ENCODE results near the gene SSMEM1.

Gene SSMEM1, protein sequence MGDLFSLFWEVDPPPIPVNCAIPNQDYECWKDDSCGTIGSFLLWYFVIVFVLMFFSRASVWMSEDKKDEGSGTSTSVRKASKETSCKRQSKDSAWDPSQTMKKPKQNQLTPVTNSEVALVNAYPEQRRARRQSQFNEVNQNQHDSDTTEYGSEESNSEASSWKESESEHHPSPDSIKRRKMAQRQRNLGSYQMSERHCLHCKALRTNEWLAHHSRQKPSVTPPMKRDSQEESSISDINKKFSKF

DNA sequence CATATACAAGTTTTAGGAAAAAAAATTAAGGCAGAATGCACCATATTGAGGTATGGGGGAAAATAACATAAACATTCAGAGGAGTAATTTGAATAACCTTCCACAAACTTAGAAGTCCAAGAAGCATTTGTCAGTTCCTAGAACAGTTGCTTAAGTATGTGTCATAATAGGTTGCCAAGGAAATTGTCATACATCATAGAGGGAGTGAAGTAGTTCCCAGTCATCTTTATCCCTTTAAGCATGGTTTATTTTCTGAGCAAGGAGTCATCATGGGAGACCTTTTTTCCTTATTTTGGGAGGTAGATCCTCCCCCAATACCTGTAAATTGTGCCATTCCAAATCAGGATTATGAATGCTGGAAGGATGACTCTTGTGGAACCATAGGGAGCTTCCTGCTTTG lies at the start of gene SSMEM1:
Gene SSMEM1, plus strand, starts transcription at position 219 of the 400 bp plus-strand sequence. Its CDS starts 51 bp downstream, at position 270.
- H3K4me2 ChIP-seq: no peak within 1 kb of the TSS
- H3K27ac ChIP-seq: no peak within 1 kb of the TSS
- H3K9me3 ChIP-seq (replicated peaks in 1 of 11): no peaks in the 10 kb centered on the region
- no peaks in the 10 kb centered on the region for H3K27me3 ChIP-seq
- H3K9ac ChIP-seq: no peak within 1 kb of the TSS
- H3K36me3 ChIP-seq: peaks cover 7 to 14% (median 12%) of the 10 kb centered on the region in 11 experiments; a peak in 21 of 22 replicates
- no peaks in the 10 kb centered on the region for H4K20me1 ChIP-seq
- H3K4me3 ChIP-seq: no peak within 1 kb of the TSS
- H3K4me1 ChIP-seq: peaks cover 8 to 19% (median 13%) of the 10 kb centered on the region in 10 experiments
- no peak for TF ChIP-seq Cebpa-rat (IDR thresholded peaks at IDR 0.05)

DNA sequence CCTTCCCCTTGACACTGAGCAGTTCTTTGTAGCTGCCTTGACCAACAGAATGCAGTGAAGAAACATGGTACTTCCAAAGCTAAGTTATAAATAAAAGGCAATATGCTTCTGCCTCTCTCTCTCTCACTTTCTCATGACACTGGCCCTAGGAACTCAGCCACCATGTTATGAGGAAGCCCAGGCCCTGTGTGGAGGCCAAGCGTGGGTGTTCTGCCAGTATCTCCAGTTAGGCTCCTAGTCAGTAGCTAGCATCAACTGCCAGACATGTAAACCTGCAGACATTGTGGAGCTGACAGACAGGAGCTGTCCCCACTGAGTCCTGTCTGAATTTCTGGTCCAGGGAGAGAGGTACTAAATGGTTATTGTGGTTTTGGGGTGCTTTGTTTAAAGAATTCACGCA lies 47.6 kb upstream of the SSMEM1 start:
- no peak overlapping the region for H3K4me3 ChIP-seq
- H3K4me1 ChIP-seq: peaks cover 0 to 2% (median 0%) of the 10 kb centered on the region in 10 experiments; a peak in 6 of 20 replicates
- H3K36me3 ChIP-seq: peaks cover 40 to 60% (median 48%) of the 10 kb centered on the region in 11 experiments
- H3K27ac ChIP-seq: no peak overlapping the region
- peaks cover under 1 to 7% (median 3%) of the 10 kb centered on the region in 11 experiments; a peak in 17 of 22 replicates for H3K27me3 ChIP-seq
- no peak for TF ChIP-seq Cebpa-rat (IDR thresholded peaks at IDR 0.05)
- peaks cover 6 to 24% (median 11%) of the 10 kb centered on the region in 11 experiments; a peak in 21 of 22 replicates for H3K9me3 ChIP-seq (replicated peaks in 1 of 11)
- no peak overlapping the region for H3K4me2 ChIP-seq
- H3K9ac ChIP-seq: no peak overlapping the region
- H4K20me1 ChIP-seq: peaks cover 0 to 10% (median 0%) of the 10 kb centered on the region in 11 experiments; a peak in 9 of 22 replicates

DNA sequence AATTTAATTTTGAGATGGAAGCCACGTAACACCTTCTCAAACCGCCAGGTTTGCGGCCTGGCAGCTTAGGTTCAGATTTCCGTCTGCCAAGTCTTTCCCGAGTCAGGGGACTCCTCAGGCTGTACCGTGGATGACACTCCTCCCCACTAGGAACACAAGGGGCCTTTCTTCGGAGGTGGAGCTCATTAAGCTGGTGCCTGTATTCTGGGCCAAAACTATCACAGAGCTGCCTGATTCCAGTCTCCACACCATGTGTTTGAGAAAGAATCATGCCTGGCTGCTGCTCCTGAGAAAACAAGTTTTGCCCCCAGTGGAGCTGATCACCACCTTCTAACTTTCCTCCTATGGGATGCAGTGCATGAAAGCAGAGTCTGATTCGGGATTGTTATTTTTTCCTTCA lies 47.2 kb upstream of the SSMEM1 start:
- no peaks in the 10 kb centered on the region for H3K4me1 ChIP-seq
- H3K9ac ChIP-seq: no peak overlapping the region
- H3K36me3 ChIP-seq: peaks cover 43 to 64% (median 52%) of the 10 kb centered on the region in 11 experiments
- peaks cover 0 to 3% (median 0%) of the 10 kb centered on the region in 11 experiments; a peak in 3 of 22 replicates for H3K27me3 ChIP-seq
- H3K4me3 ChIP-seq: no peak overlapping the region
- no peak for TF ChIP-seq Cebpa-rat (IDR thresholded peaks at IDR 0.05)
- H3K27ac ChIP-seq: no peak overlapping the region
- H3K4me2 ChIP-seq: no peak overlapping the region
- H4K20me1 ChIP-seq: peaks cover 0 to 9% (median 0%) of the 10 kb centered on the region in 11 experiments; a peak in 3 of 22 replicates
- peaks cover 6 to 24% (median 10%) of the 10 kb centered on the region in 11 experiments; a peak in 21 of 22 replicates for H3K9me3 ChIP-seq (replicated peaks in 1 of 11)

DNA sequence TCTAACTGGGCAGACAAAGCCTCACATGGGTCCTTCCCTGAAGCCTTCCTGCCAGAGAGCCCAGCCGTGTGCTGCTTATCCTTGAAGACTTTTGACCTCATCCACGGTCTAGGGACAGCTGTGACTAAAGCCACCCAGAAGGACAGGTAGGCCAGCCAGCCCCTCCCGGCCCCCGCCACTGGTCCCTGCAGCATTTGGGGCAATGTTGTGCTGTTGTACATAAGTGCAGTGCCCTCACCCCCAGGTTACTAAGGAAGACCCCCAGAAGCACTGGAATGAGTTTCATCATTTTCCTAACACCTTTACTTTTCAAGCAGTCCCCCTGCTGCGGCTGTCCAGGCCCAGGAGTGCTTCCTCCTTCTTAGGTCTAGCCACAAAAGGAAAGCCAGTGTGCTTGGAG lies 45.5 kb upstream of the SSMEM1 start:
- peaks cover 0 to 9% (median 0%) of the 10 kb centered on the region in 11 experiments; a peak in 2 of 22 replicates for H3K9me3 ChIP-seq (replicated peaks in 1 of 11)
- H3K4me2 ChIP-seq: no peak overlapping the region
- no peaks in the 10 kb centered on the region for H3K4me1 ChIP-seq
- peaks cover 0 to 9% (median 0%) of the 10 kb centered on the region in 11 experiments; a peak in 3 of 22 replicates for H4K20me1 ChIP-seq
- H3K36me3 ChIP-seq: peaks cover 49 to 82% (median 61%) of the 10 kb centered on the region in 11 experiments
- TF ChIP-seq Cebpa-rat (IDR thresholded peaks at IDR 0.05): no peak
- no peaks in the 10 kb centered on the region for H3K27me3 ChIP-seq
- no peak overlapping the region for H3K9ac ChIP-seq
- no peak overlapping the region for H3K4me3 ChIP-seq
- no peak overlapping the region for H3K27ac ChIP-seq

DNA sequence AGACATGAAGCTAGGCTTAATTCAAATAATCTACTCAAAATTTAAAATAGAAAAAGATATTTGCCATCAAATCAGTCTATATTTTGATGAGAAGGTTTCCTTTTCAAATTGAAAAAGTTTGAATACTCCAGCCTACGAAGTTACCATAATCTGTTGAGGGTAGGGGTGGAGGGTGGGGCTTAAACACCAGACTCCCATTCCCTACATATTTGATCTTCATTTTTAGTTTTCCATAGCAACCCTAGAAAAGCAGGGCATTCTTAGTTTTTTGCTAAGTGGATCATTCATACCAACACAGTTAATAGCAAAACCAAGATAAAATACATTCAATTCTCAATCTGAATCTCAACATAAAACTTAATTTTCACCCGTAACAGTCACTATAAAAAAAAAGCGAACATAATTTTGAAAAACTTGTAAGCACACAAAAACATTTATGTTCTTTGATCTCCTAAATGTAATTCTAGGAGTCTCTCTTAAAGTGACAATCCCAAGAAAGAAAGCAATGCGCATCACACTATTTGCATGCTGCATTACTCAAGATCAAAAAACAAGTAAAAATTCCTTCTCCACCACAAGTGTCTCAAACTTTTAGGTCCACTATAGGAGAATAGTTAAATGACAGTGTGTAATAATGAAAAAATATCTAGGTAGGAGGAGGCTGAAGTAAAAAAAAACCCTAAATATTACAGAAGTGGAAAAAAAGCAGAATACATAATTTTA lies 33.3 kb upstream of the SSMEM1 start:
- no peak overlapping the region for H3K9ac ChIP-seq
- H3K27ac ChIP-seq: no peak overlapping the region
- no peak overlapping the region for H3K4me2 ChIP-seq
- no peaks in the 10 kb centered on the region for H3K27me3 ChIP-seq
- no peak overlapping the region for H3K4me3 ChIP-seq
- no peaks in the 10 kb centered on the region for H3K9me3 ChIP-seq (replicated peaks in 1 of 11)
- no peaks in the 10 kb centered on the region for H3K4me1 ChIP-seq
- TF ChIP-seq Cebpa-rat (IDR thresholded peaks at IDR 0.05): no peak
- no peaks in the 10 kb centered on the region; a peak in 1 of 22 replicates for H4K20me1 ChIP-seq
- H3K36me3 ChIP-seq: peaks cover 52 to 99% (median 76%) of the 10 kb centered on the region in 11 experiments

DNA sequence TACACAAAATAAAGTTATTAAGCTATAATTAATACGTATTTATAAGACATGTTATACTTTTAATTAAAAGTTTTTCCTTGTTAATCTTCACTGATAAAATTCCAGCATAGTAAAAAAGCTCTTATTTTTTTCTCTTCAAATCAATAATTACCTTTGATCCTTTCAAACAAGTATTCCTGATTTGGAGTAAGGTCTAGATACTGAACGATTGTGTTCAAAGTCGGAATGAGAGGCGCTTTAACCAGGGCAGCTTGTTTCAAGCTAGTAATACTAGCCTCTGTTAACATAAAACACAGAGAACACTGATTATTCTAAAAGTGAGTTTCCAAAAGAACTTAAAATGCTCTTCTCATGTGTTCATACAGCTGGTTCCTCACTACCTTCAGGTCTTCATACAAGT lies 29.4 kb upstream of the SSMEM1 start:
- Histone ChIP-seq H3K4me1 (no peaks in the 10 kb centered on the region), H3K27ac (no peak overlapping the region), H3K4me3 (no peak overlapping the region), H3K9me3 (replicated peaks in 1 of 11) (no peaks in the 10 kb centered on the region), H3K36me3 (peaks cover 61 to 98% (median 77%) of the 10 kb centered on the region in 11 experiments), H3K9ac (no peak overlapping the region), H3K27me3 (no peaks in the 10 kb centered on the region), H3K4me2 (no peak overlapping the region), H4K20me1 (no peaks in the 10 kb centered on the region; a peak in 1 of 22 replicates)
- TF ChIP-seq Cebpa-rat (IDR thresholded peaks at IDR 0.05): no peak

DNA sequence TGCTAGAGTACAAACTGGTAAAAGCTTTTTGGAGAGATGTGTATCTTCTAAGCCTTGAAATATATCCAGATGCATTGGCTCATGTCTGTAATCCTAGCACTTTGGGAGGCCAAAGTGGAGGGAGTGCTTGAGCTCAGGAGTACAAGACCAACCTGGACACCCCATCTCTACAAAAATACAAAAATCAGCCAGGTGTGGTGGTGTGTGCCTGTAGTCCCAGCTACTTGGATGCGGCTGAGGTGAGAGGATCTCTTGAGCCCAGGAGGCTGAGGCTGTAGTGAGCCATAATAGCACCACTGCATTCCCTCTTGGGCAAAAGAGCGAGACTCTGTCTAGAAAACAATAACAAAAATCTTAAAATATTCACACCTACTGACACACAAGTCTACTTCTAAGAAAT lies 28.0 kb upstream of the SSMEM1 start:
- no peak for TF ChIP-seq Cebpa-rat (IDR thresholded peaks at IDR 0.05)
- Histone ChIP-seq H3K4me2 (no peak overlapping the region), H3K27me3 (no peaks in the 10 kb centered on the region), H3K9me3 (replicated peaks in 1 of 11) (no peaks in the 10 kb centered on the region), H3K36me3 (peaks cover 65 to 98% (median 78%) of the 10 kb centered on the region in 11 experiments), H3K4me1 (no peaks in the 10 kb centered on the region), H3K9ac (no peak overlapping the region), H4K20me1 (no peaks in the 10 kb centered on the region; a peak in 1 of 22 replicates), H3K27ac (no peak overlapping the region), H3K4me3 (no peak overlapping the region)

DNA sequence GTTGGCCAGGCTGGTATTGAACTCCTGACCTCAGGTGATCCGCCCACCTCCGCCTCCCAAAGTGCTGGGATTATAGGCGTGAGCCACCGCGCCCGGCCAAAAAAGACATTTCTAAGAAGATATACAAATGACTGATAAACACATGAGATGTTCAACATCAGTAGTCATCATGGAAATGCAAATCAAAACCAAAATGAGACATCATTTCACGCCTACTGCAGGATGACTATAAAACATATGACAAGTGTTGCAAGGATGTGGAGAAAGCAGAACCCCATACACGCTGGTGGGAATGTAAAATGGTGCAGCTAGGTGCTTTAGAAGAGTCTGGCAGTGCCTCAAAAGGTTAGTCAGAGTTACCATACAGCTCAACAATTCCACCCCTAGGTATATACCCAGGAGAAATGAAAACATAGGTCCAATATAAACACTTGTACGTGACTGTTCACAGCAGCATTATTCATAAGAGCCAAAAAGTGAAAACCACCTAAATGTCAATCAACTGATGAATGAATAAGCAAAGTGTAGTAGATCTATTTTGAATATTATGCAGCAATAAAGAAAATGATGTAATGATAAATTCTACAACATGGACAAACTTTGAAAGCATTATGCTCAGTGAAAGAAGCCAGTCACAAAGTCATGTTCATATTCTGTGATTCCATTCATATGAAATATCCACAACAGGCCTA lies 26.9 kb upstream of the SSMEM1 start:
- peaks cover 65 to 94% (median 79%) of the 10 kb centered on the region in 11 experiments for H3K36me3 ChIP-seq

DNA sequence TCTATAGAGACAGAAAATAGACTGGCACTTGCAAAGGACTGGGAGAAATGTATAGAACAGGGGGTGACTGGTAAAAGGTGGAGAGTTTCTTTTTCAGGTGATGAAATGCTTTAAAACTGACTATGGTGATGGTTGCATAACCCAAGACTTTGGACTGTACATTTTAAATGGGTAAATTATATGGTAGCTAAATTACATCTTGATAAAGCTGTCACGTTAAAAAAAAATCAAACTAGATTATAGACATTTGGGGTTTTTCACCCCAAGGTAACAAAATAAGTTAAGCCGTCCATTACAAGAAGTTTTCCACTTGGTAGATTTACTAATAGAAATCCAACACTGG lies 26.4 kb upstream of the SSMEM1 start:
- Histone ChIP-seq H3K9me3 (replicated peaks in 1 of 11) (no peaks in the 10 kb centered on the region), H3K4me2 (no peak overlapping the region), H3K27me3 (no peaks in the 10 kb centered on the region), H3K36me3 (peaks cover 65 to 93% (median 80%) of the 10 kb centered on the region in 11 experiments), H3K4me3 (no peak overlapping the region), H3K9ac (no peak overlapping the region), H3K4me1 (no peaks in the 10 kb centered on the region), H4K20me1 (no peaks in the 10 kb centered on the region), H3K27ac (no peak overlapping the region)
- TF ChIP-seq Cebpa-rat (IDR thresholded peaks at IDR 0.05): no peak

More for the DNA sequence above, 26.9 kb upstream of the SSMEM1 start:
- Histone ChIP-seq H3K4me3 (no peak overlapping the region), H3K4me1 (no peaks in the 10 kb centered on the region), H3K4me2 (no peak overlapping the region), H3K9ac (no peak overlapping the region), H3K27ac (no peak overlapping the region), H4K20me1 (no peaks in the 10 kb centered on the region), H3K9me3 (replicated peaks in 1 of 11) (no peaks in the 10 kb centered on the region), H3K27me3 (no peaks in the 10 kb centered on the region)
- no peak for TF ChIP-seq Cebpa-rat (IDR thresholded peaks at IDR 0.05)

Data from BLaER1 treated with 17β-estradiol and CSF1 and Interleukin-3, amounts not matched to agents 10 nM and 100 nM (cell line).